IMR-90 (cell line): ENCODE data around the gene ABCC10. TPM values are rescaled to one million over a fixed set of nuclear protein-coding genes. Genes with fewer than 3 reads are reported as not detected.

Experiments used
- ATAC-seq: fragments of 200-7000 bp; cut with Tn5 transposase; 2 replicates; pipeline ENCODE4 v1.9.1; 2020; ENCODE audit warnings: low read depth, mild to moderate bottlenecking, moderate library complexity
- BruUV-seq: library from RNA; stranded (reverse); fragments of 400-500 nt; replicated peaks from 2 replicates; lab custom pipeline; 2021; lab: Mats Ljungman, UMichigan
- CTCF ChIA-PET: fragments of 300-600 bp; formaldehyde crosslinking; extraction: SDS; loops from one replicate; lab custom pipeline; 2021; ENCODE audit warnings: antibody characterized with exemption; lab: Yijun Ruan, JAX
- POLR2A ChIA-PET: fragments of 300-600 bp; sonication (Branson Sonifier 250); formaldehyde crosslinking; loops from one replicate; lab custom pipeline; 2022; ENCODE audit warnings: antibody characterized with exemption; ENCODE audit not compliant: unreplicated experiment; lab: Charles Lee
- DNase-seq: peaks from one replicate; pipeline ENCODE4 v3.0.0; 2013
- H2AFZ ChIP-seq: replicated peaks from 2 replicates; pipeline ENCODE3; 2013; ENCODE audit warnings: low read length, mild to moderate bottlenecking; ENCODE audit not compliant: poor library complexity
- H2AK5ac ChIP-seq: 2 replicates; pipeline ENCODE4 v1.6.1; 2013; ENCODE audit warnings: low read depth, low read length, inconsistent platforms
- H2AK9ac ChIP-seq: replicated peaks from 2 replicates; pipeline ENCODE3; 2013; ENCODE audit warnings: mild to moderate bottlenecking, low read depth, low read length, moderate library complexity; ENCODE audit not compliant: poor library complexity
- H2BK120ac ChIP-seq: 2 replicates; pipeline ENCODE4 v1.6.1; 2013; ENCODE audit warnings: low read depth, low read length, inconsistent platforms
- H2BK15ac ChIP-seq: 3 replicates; pipeline ENCODE4 v1.6.1; 2013; ENCODE audit warnings: low read depth, low read length, inconsistent platforms
- H2BK20ac ChIP-seq: 2 replicates; pipeline ENCODE4 v1.6.1; 2013; ENCODE audit warnings: low read depth, mild to moderate bottlenecking, inconsistent platforms, low read length, moderate library complexity
- H2BK5ac ChIP-seq: 2 replicates; pipeline ENCODE4 v1.6.1; 2013; ENCODE audit warnings: mild to moderate bottlenecking, low read depth, low read length, inconsistent platforms; ENCODE audit not compliant: poor library complexity, severe bottlenecking
- H3K14ac ChIP-seq: replicated peaks from 2 replicates; pipeline ENCODE4 v1.6.1; 2013; ENCODE audit warnings: low read depth, low read length, inconsistent platforms
- H3K18ac ChIP-seq: 2 replicates; pipeline ENCODE4 v1.6.1; 2013; ENCODE audit warnings: low read depth, low read length, control low read depth
- H3K23ac ChIP-seq: 2 replicates; pipeline ENCODE4 v1.6.1; 2013; ENCODE audit warnings: low read depth, low read length, inconsistent platforms
- H3K27ac ChIP-seq: 2 replicates; pipeline ENCODE4 v1.5.1; 2013; ENCODE audit warnings: mild to moderate bottlenecking, control low read depth, low read length; ENCODE audit not compliant: insufficient read depth
- H3K27me3 ChIP-seq: 2 replicates; pipeline ENCODE4 v1.6.1; 2013; ENCODE audit warnings: low read length; ENCODE audit not compliant: control insufficient read depth, insufficient read depth
- H3K36me3 ChIP-seq: 2 replicates; pipeline ENCODE4 v1.6.1; 2013; ENCODE audit warnings: low read length, mixed read lengths; ENCODE audit not compliant: control insufficient read depth, insufficient read depth
- H3K4ac ChIP-seq: 2 replicates; pipeline ENCODE4 v1.6.1; 2013; ENCODE audit warnings: low read depth, low read length, inconsistent platforms
- H3K4me1 ChIP-seq: 2 replicates; pipeline ENCODE4 v1.6.1; 2013; ENCODE audit warnings: low read length, mixed read lengths; ENCODE audit not compliant: control insufficient read depth, insufficient read depth
- H3K4me2 ChIP-seq: 2 replicates; pipeline ENCODE4 v1.6.1; 2013; ENCODE audit warnings: low read depth, mild to moderate bottlenecking, control low read depth, low read length, moderate library complexity
- H3K4me3 ChIP-seq: 2 replicates; pipeline ENCODE4 v1.5.1; 2013; ENCODE audit warnings: low read depth, mild to moderate bottlenecking, control low read depth, low read length, moderate library complexity; ENCODE audit not compliant: insufficient read depth
- H3K56ac ChIP-seq: 2 replicates; pipeline ENCODE4 v1.6.1; 2013; ENCODE audit warnings: low read length, inconsistent platforms; ENCODE audit not compliant: insufficient read depth; ENCODE audit errors: extremely low read depth
- H3K79me1 ChIP-seq, 2 experiments: 2 replicates each; pipeline ENCODE4 v1.6.1; 2013; ENCODE audit warnings: low read length in 2 of 2, inconsistent platforms in 1 of 2, low read depth in 1 of 2
- H3K9ac ChIP-seq: 2 replicates; pipeline ENCODE4 v1.6.1; 2013; ENCODE audit warnings: low read depth, low read length, control low read depth
- H3K9me1 ChIP-seq: 2 replicates; pipeline ENCODE4 v1.6.1; 2013; ENCODE audit warnings: low read length, inconsistent platforms; ENCODE audit not compliant: insufficient read depth
- H3K9me3 ChIP-seq: 2 replicates; pipeline ENCODE4 v1.6.1; 2013; ENCODE audit warnings: low read length; ENCODE audit not compliant: control insufficient read depth, insufficient read depth
- H4K20me1 ChIP-seq: 2 replicates; pipeline ENCODE4 v1.6.1; 2013; ENCODE audit warnings: low read length, inconsistent platforms; ENCODE audit not compliant: insufficient read depth
- H4K5ac ChIP-seq: 2 replicates; pipeline ENCODE4 v1.6.1; 2013; ENCODE audit warnings: mild to moderate bottlenecking, low read depth, low read length, control low read depth
- H4K8ac ChIP-seq, 2 experiments: 2 replicates each; pipeline ENCODE4 v1.6.1; 2013; ENCODE audit warnings: low read depth in 2 of 2, low read length in 2 of 2, control low read depth in 1 of 2, inconsistent platforms in 1 of 2
- H4K91ac ChIP-seq: 2 replicates; pipeline ENCODE4 v1.6.1; 2013; ENCODE audit warnings: low read depth, low read length, inconsistent platforms; ENCODE audit not compliant: insufficient read depth
- BHLHE40 ChIP-seq: fragments of 150-350 bp; IDR thresholded peaks from 2 replicates; pipeline ENCODE4 v1.6.1; 2016; ENCODE audit warnings: mild to moderate bottlenecking, low read depth, low read length
- CEBPB ChIP-seq: IDR thresholded peaks from 2 replicates; pipeline ENCODE4 v1.6.1; 2012; ENCODE audit warnings: low read depth, low read length, improper control_type of control experiment
- CHD1 ChIP-seq: IDR thresholded peaks from 2 replicates; pipeline ENCODE4 v1.6.1; 2012; ENCODE audit warnings: low read depth, low read length, improper control_type of control experiment
- CTCF ChIP-seq: conservative IDR thresholded peaks from 2 replicates; pipeline ENCODE4 v1.5.1; 2012; ENCODE audit warnings: mild to moderate bottlenecking, low read depth, low read length, improper control_type of control experiment
- ELK1 ChIP-seq: fragments of 150-350 bp; IDR thresholded peaks from 2 replicates; pipeline ENCODE4 v1.6.1; 2016; ENCODE audit warnings: low read depth, mild to moderate bottlenecking, low read length, moderate library complexity, borderline replicate concordance
- FOS ChIP-seq: fragments of 150-350 bp; IDR thresholded peaks from 2 replicates; pipeline ENCODE4 v1.6.1; 2016; ENCODE audit warnings: low read depth, low read length
- MAFK ChIP-seq: IDR thresholded peaks from 2 replicates; pipeline ENCODE4 v1.6.1; 2012; ENCODE audit warnings: low read depth, low read length, improper control_type of control experiment
- MAZ ChIP-seq: IDR thresholded peaks from 2 replicates; pipeline ENCODE4 v1.6.1; 2012; ENCODE audit warnings: low read depth, mild to moderate bottlenecking, low read length, improper control_type of control experiment, moderate library complexity, borderline replicate concordance
- MXI1 ChIP-seq: IDR thresholded peaks from 2 replicates; pipeline ENCODE4 v1.6.1; 2012; ENCODE audit warnings: low read depth, mild to moderate bottlenecking, low read length, moderate library complexity, borderline replicate concordance
- NFE2L2 ChIP-seq: fragments of 150-350 bp; IDR thresholded peaks from 2 replicates; pipeline ENCODE4 v1.6.1; 2016; ENCODE audit warnings: low read depth, mild to moderate bottlenecking, low read length
- POLR2A ChIP-seq: IDR thresholded peaks from 2 replicates; pipeline ENCODE4 v1.6.1; 2012; ENCODE audit warnings: mild to moderate bottlenecking, low read depth, low read length
- RAD21 ChIP-seq: IDR thresholded peaks from 2 replicates; pipeline ENCODE4 v1.6.1; 2012; ENCODE audit warnings: low read length, improper control_type of control experiment
- RCOR1 ChIP-seq: IDR thresholded peaks from 2 replicates; pipeline ENCODE4 v1.6.1; 2012; ENCODE audit warnings: mild to moderate bottlenecking, low read length, improper control_type of control experiment; ENCODE audit not compliant: insufficient replicate concordance
- RFX5 ChIP-seq: IDR thresholded peaks from 2 replicates; pipeline ENCODE4 v1.8.0; 2012; ENCODE audit warnings: low read depth, mild to moderate bottlenecking, low read length, moderate library complexity
- SMC3 ChIP-seq: fragments of 150-350 bp; IDR thresholded peaks from 2 replicates; pipeline ENCODE4 v1.6.1; 2016; ENCODE audit warnings: low read depth, mild to moderate bottlenecking, antibody characterized with exemption, low read length, moderate library complexity
- USF2 ChIP-seq: fragments of 150-350 bp; IDR thresholded peaks from 2 replicates; pipeline ENCODE4 v1.6.1; 2017; ENCODE audit warnings: mild to moderate bottlenecking, antibody characterized with exemption, low read length, low read depth
- WGBS, 2 experiments: methylation state at CpG; one replicate each; pipeline versions ENCODE4 v1.1.5 to v1.1.7; 2013; ENCODE audit warnings: missing lambda C conversion rate in 2 of 2; ENCODE audit not compliant: insufficient read length in 1 of 2; ENCODE audit errors: extremely low coverage in 2 of 2; 5-methylcytosine and 5-hydroxymethylcytosine counted together
- dilution Hi-C: fragments of 300-500 bp; cut with HindIII; formaldehyde crosslinking; loops from one replicate; pipeline ENCODE4 v1.14.3; 2018; ENCODE audit warnings: low sequenced_read_pairs; ENCODE audit not compliant: unreplicated experiment
- in situ Hi-C: fragments of 300-500 bp; cut with MboI; formaldehyde crosslinking; loops from 3 replicates; pipeline ENCODE4 v1.14.3; 2019; ENCODE audit warnings: low sequenced_read_pairs, inconsistent platforms, mixed read lengths
- intact Hi-C: fragments of 100-400 bp; cut with micrococcal nuclease; formaldehyde crosslinking; loops from 2 replicates; pipeline ENCODE4 v1.10.0; 2022
- polyA plus RNA-seq, 3 experiments: library from polyadenylated mRNA; depleted of rRNA; stranded (reverse); fragments of >200 nt; gene quantifications; 2 replicates each; pipeline ENCODE4 v1.2.3, GENCODE V29; 2012; ENCODE audit warnings: low replicate concordance in 1 of 3
- total RNA-seq: library from RNA; depleted of rRNA; stranded (reverse); fragments of >200 nt; gene quantifications from 2 replicates; pipeline ENCODE4 v1.2.3, GENCODE V29; 2012

The ABCC10 gene
- total and polyA plus RNA-seq, 2 of the 4 experiments (the other 2 are of a cell fraction), result 7.0 to 26.3 TPM

- Histone ChIP-seq H3K4me3 (no peak overlapping the region), H3K27ac (no peak overlapping the region), H3K4me1 (no peaks in the 10 kb centered on the region), H2BK5ac (no peak overlapping the region), H2BK20ac (no peak overlapping the region), H3K14ac (no peak overlapping the region), H3K23ac (no peak overlapping the region), H3K27me3 (peaks cover 28% of the 10 kb centered on the region), H2AK9ac (no peak overlapping the region), H3K18ac (no peak overlapping the region), H2AFZ (no peak overlapping the region), H3K79me1 (no peaks in the 10 kb centered on the region), H3K9me3 (no peaks in the 10 kb centered on the region; the same call in 1 of the 2 replicates), H2BK15ac (no peak overlapping the region), H3K9me1 (no peaks in the 10 kb centered on the region), H4K8ac (no peak overlapping the region), H3K4ac (no peak overlapping the region), H3K4me2 (no peak overlapping the region), H3K56ac (no peak overlapping the region), H2AK5ac (no peak overlapping the region), H4K5ac (no peak overlapping the region), H3K36me3 (no peaks in the 10 kb centered on the region), H2BK120ac (no peak overlapping the region), H4K91ac (no peak overlapping the region), H3K9ac (no peak overlapping the region), H4K20me1 (no peaks in the 10 kb centered on the region)
- no CpG with 5 or more reads among the region's 4 CpGs for WGBS, 2 experiments
- no TSS peak for BruUV-seq
- intact Hi-C loops (no loop called here), dilution Hi-C loops (no loop called here), in situ Hi-C loops (no loop called here)
- no peak for TF ChIP-seq CHD1
- no peak for TF ChIP-seq MAZ
- TF ChIP-seq ELK1, result no peak
- no peak for TF ChIP-seq MXI1
- TF ChIP-seq SMC3, result no peak
- TF ChIP-seq CEBPB, result no peak
- no peak for TF ChIP-seq CTCF
- TF ChIP-seq RAD21, result no peak
- no peak for TF ChIP-seq BHLHE40
- no peak for TF ChIP-seq RFX5
- TF ChIP-seq USF2, result no peak
- no peak for TF ChIP-seq RCOR1
- TF ChIP-seq FOS, result no peak
- no peak for TF ChIP-seq POLR2A
- no peak for TF ChIP-seq MAFK
- TF ChIP-seq NFE2L2, result no peak
- ATAC-seq (no peak), DNase-seq (no peak)
- ChIA-PET POLR2A (no interaction called here), CTCF (no interaction called here)
These were observed 19.1 kb upstream of the ABCC10 start for GRCh38 chr6:43408259-43408658.
